Purkinje cell (primary cell): ENCODE data around the gene GGT6. TPM values are rescaled to one million over a fixed set of nuclear protein-coding genes. Genes with fewer than 3 reads are reported as not detected.

ENCODE experiments used
- polyA plus RNA-seq: library from polyadenylated mRNA; unstranded; fragments of >200 nt; fragmentation: Nextera tagmentation; gene quantifications from 2 replicates; pipeline ENCODE4 v1.2.1, GENCODE V29; 2014

The GGT6 gene, protein sequence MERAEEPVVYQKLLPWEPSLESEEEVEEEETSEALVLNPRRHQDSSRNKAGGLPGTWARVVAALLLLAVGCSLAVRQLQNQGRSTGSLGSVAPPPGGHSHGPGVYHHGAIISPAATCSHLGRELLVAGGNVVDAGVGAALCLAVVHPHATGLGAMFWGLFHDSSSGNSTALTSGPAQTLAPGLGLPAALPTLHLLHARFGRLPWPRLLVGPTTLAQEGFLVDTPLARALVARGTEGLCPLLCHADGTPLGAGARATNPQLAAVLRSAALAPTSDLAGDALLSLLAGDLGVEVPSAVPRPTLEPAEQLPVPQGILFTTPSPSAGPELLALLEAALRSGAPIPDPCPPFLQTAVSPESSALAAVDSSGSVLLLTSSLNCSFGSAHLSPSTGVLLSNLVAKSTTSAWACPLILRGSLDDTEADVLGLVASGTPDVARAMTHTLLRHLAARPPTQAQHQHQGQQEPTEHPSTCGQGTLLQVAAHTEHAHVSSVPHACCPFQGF
- not detected in 2 replicates for polyA plus RNA-seq

DNA sequence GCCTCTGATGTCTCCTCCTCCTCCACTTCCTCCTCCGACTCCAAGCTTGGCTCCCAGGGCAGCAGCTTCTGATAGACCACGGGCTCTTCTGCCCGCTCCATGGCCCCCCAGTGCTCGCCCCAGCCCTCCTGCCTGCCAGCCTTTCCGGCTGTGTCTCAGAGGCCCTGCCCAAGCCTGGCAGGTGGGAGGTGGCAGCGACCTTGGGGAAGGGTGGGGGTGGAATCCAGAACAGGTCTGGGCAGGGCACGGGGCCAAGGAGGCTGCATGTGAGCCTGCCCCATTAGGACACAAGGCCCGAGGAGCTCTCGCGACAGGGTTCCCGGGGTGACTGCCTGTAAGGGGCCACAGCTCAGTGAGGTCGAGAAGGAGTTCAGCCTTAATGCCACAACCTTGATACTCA, at the start of gene GGT6:
TSS of gene GGT6 (minus strand) at position 157 of the 400 bp plus-strand sequence. CDS start at position 101, 56 bp downstream.

DNA sequence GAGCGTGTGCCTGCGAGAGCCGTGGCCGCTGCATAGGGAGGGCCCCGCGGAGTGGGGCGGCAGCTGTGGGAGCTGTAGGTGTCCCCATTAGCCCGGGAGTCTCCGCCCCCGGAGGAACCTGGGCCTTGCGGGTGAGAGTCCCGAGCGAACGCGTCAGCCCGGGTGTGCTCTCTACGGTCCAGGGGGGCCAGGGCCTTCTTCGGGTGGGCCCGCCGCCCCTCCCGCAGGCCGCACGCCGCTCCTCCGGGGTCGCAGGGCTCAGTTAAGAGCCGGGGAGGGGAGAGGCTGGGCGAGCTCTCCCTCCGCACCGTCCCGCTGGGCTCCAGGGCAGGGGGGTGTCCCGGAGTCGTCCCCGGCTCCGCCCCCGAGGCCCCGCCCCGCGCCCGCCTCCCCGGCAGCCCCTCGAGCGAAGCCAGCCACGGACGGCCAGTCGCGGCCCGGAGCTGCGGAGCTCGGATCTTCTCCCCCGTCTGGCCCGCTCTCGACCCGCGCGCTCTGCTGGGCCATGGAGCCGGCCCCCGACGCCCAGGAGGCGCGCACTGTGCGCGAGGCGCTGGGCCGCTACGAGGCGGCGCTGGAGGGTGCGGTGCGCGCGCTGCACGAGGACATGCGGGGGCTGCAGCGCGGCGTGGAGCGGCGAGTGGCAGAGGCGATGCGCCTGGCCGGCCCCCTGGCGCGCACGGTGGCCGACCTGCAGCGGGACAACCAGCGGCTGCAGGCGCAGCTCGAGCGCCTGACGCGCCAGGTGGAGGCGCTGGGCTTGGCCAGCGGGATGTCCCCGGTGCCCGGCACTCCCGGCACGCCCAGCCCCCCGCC, 23.9 kb upstream of the GGT6 start, which contains the start of gene SMTNL2:
TSS of gene SMTNL2 (plus strand) at position 429 of the 816 bp plus-strand sequence. CDS start at position 506, 77 bp downstream.

DNA sequence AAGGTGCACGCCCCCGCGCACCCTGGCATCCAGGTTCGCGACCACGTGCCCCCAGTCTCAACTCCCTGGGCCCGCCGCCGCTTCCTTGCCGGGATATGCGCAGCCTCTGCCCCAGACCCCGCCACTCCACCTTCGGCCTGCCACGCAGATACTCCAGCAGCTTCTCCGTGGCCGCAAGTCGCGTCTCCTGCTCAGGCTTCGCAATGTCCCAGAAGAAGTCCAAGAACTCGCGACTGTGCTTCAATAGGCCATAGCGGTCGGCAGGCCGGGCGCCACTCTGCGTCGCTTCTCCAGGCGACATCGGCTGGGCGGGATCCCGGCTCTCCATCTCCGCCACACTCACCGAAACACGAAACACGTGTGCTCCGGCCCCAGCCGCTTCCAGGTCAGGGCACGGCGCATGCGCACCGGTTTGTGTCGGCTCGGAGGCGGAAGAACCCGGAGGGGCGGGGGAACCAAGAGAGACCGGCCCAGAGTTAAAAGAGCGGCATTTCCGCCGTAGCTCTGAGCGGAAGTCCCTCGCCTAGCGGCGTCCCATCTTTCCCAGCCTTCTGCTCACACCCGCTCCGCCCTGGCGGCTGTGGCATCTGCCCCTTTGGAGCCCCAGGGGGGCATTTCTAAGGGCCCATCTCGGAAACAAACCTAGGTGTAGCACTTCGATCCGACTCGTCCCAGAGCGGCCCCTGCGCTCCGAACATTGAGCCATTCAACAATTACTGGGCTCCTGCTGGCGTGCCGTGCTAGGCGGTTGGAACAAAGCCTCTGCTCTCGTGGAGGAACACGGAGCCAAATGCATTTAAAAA, 5.2 kb downstream of the GGT6 start, which contains the start of gene MYBBP1A:
TSS of gene MYBBP1A (minus strand) at position 388 of the 803 bp plus-strand sequence. CDS start at position 328, 60 bp downstream.

Other genes starting within 250 kb of the GGT6 start
- gene UBE2G1, start 193.9 kb downstream of the GGT6 start, polyA plus RNA-seq = 67.9 and 89.7 TPM in 2 replicates
- gene SPNS3, start 126.6 kb downstream of the GGT6 start, polyA plus RNA-seq = not detected in 2 replicates
- gene SPNS2, start 61.7 kb downstream of the GGT6 start, polyA plus RNA-seq = 5.8 and 10.9 TPM in 2 replicates
- gene MYBBP1A, start 5.2 kb downstream of the GGT6 start, polyA plus RNA-seq = 5.6 and 5.9 TPM in 2 replicates
- gene SMTNL2, start 24.0 kb upstream of the GGT6 start, polyA plus RNA-seq = 0.12 TPM in 1 of 2 replicates, not detected in the other
- gene ALOX15, start 81.1 kb upstream of the GGT6 start, polyA plus RNA-seq = not detected in 2 replicates
- gene PELP1, start 143.6 kb upstream of the GGT6 start, polyA plus RNA-seq = 2.6 and 2.9 TPM in 2 replicates
- gene ARRB2, start 150.1 kb upstream of the GGT6 start, polyA plus RNA-seq = 5.8 and 6.3 TPM in 2 replicates
- 72.1 and 82.0 TPM in 2 replicates for gene MED11, start 170.9 kb upstream of the GGT6 start, polyA plus RNA-seq
- gene ZMYND15, start 179.3 kb upstream of the GGT6 start, polyA plus RNA-seq = not detected in 2 replicates
- 0.25 and 1.1 TPM in 2 replicates for gene CXCL16, start 179.4 kb upstream of the GGT6 start, polyA plus RNA-seq
- not detected in 2 replicates for gene TM4SF5, start 211.3 kb upstream of the GGT6 start, polyA plus RNA-seq
- gene VMO1, start 225.8 kb upstream of the GGT6 start, polyA plus RNA-seq = not detected in 2 replicates
- not detected in 2 replicates for gene GLTPD2, start 228.4 kb upstream of the GGT6 start, polyA plus RNA-seq
- gene PSMB6, start 235.6 kb upstream of the GGT6 start, polyA plus RNA-seq = 377 and 424 TPM in 2 replicates
- 1.2 and 1.6 TPM in 2 replicates for gene PLD2, start 246.6 kb upstream of the GGT6 start, polyA plus RNA-seq